ENCODE data around the gene MSX2. TPM values are rescaled to one million over a fixed set of nuclear protein-coding genes. Genes with fewer than 3 reads are reported as not detected.

Gene MSX2
- total and polyA plus RNA-seq, 2 donors (not counting 1 experiment from before 2014, with no cell fraction given) = not detected

DNA sequence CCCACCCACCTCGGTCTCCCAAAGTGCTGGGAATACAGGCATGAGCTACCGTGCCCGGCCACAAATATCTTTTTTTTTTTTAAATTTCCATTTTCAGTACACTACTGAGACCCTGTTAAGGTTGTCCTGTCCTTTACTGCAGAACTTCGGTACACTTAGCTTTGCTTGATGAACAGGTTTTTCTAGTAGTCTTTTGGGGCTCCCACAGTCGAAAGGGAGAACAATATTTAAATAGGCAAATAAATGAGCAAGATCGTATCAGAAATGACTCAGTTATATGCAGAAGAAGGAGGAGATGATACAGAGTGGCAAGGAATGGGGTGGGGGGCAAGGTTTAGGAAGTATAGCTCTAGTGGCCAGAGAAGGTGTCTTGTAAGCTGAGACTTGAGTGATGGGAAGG lies 52.7 kb downstream of the MSX2 start:
- CTCF ChIA-PET = no interaction called here
- H3K27me3 ChIP-seq (replicated peaks in 1 of 4; ENCODE audit: control extremely low read depth in 1 of 4, control insufficient read depth in 3 of 4, insufficient read depth in 4 of 4, low read length in 3 of 4) = no peaks in the 10 kb centered on the region
- no peak for ATAC-seq (ENCODE audit: low read depth)

DNA sequence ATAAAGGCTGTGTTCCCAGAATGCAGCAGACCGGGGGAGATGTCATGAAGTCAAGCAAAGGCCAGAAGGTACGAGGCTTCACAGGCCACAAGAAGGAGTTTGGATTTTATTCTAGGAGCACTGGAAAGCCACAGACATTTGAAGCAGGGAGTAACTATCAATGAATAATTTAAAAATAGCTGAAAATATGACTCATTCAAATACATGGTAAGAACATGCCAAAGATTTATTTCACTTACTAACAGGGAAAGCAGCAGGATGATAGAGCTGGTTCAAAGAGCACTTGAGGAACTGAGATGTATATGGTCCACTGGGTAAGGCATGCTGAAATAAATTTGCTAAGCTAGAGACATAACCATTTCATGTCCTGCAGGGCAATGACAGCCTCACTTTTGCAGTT lies 53.2 kb downstream of the MSX2 start:
- WGBS (ENCODE audit: insufficient coverage) = 100% methylated on average over 1 of the region's 2 CpGs
- no peaks in the 10 kb centered on the region for H3K27me3 ChIP-seq (replicated peaks in 1 of 4; ENCODE audit: control extremely low read depth in 1 of 4, control insufficient read depth in 3 of 4, insufficient read depth in 4 of 4, low read length in 3 of 4)
- DNase-seq (no peak), ATAC-seq (ENCODE audit: low read depth) (no peak)
- no peak overlapping the region for H2AFZ ChIP-seq (ENCODE audit: insufficient read depth, low read depth, low read length, poor library complexity, severe bottlenecking)
- H3K9me3 ChIP-seq (ENCODE audit: control extremely low read depth in 1 of 3, control insufficient read depth in 2 of 3, insufficient read depth in 1 of 3, low read length in 2 of 3) = peaks cover 0 to 3% (median 0%) of the 10 kb centered on the region in 3 donors
- peaks cover 9% of the 10 kb centered on the region for H3K9me3 Mint-ChIP-seq (ENCODE audit: insufficient read depth)
- no peaks in the 10 kb centered on the region for H4K20me1 ChIP-seq (ENCODE audit: control insufficient read depth, insufficient read depth, low read length, poor library complexity, severe bottlenecking)
- H3K4me1 Mint-ChIP-seq = no peaks in the 10 kb centered on the region
- H3K4me2 ChIP-seq (replicated peaks; ENCODE audit: low read depth, low read length, poor library complexity, severe bottlenecking) = no peak overlapping the region
- no peak overlapping the region for H3K27ac Mint-ChIP-seq
- intact Hi-C loops (cut with micrococcal nuclease) = no loop called here
- ChIA-PET POLR2A (no interaction called here), CTCF (no interaction called here)
- no peak overlapping the region for H3K9ac ChIP-seq (ENCODE audit: low read length)
- no peak overlapping the region for H3K4me3 ChIP-seq (ENCODE audit: control extremely low read depth in 1 of 5, extremely low read depth in 1 of 5, insufficient read depth in 1 of 5, low read depth in 2 of 5, low read length in 4 of 5)
- TF ChIP-seq, protein P1, sequence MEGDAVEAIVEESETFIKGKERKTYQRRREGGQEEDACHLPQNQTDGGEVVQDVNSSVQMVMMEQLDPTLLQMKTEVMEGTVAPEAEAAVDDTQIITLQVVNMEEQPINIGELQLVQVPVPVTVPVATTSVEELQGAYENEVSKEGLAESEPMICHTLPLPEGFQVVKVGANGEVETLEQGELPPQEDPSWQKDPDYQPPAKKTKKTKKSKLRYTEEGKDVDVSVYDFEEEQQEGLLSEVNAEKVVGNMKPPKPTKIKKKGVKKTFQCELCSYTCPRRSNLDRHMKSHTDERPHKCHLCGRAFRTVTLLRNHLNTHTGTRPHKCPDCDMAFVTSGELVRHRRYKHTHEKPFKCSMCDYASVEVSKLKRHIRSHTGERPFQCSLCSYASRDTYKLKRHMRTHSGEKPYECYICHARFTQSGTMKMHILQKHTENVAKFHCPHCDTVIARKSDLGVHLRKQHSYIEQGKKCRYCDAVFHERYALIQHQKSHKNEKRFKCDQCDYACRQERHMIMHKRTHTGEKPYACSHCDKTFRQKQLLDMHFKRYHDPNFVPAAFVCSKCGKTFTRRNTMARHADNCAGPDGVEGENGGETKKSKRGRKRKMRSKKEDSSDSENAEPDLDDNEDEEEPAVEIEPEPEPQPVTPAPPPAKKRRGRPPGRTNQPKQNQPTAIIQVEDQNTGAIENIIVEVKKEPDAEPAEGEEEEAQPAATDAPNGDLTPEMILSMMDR (IDR thresholded peaks at IDR 0.05) = no peak
- no peak for TF ChIP-seq EZH2 (IDR thresholded peaks at IDR 0.05; ENCODE audit: borderline replicate concordance, insufficient read depth, low read depth, low read length, poor library complexity, severe bottlenecking)
- no peaks in the 10 kb centered on the region for H3K36me3 ChIP-seq (replicated peaks in 1 of 2; ENCODE audit: control extremely low read depth in 1 of 2, control insufficient read depth in 1 of 2, extremely low read depth in 1 of 2, insufficient read depth in 2 of 2, low read length in 1 of 2)
- H3K79me2 ChIP-seq (ENCODE audit: control insufficient read depth, insufficient read depth, low read length) = no peaks in the 10 kb centered on the region
- H3K4me1 ChIP-seq (ENCODE audit: control insufficient read depth in 2 of 2, insufficient read depth in 2 of 2, low read length in 2 of 2) = no peaks in the 10 kb centered on the region
- H3K27me3 Mint-ChIP-seq = peaks cover 4% of the 10 kb centered on the region
- H3K27ac ChIP-seq (ENCODE audit: low read length in 2 of 2) = no peak overlapping the region
- no peak overlapping the region for H3K4me3 Mint-ChIP-seq

More for the DNA sequence above, 52.7 kb downstream of the MSX2 start:
- Mint-ChIP-seq H3K9me3 (ENCODE audit: insufficient read depth) (peaks cover 11% of the 10 kb centered on the region), H3K4me1 (no peaks in the 10 kb centered on the region), H3K4me3 (no peak overlapping the region), H3K27ac (no peak overlapping the region), H3K27me3 (peaks cover 4% of the 10 kb centered on the region)
- TF ChIP-seq, protein P1 (IDR thresholded peaks at IDR 0.05) = no peak
- TF ChIP-seq EZH2 (IDR thresholded peaks at IDR 0.05; ENCODE audit: borderline replicate concordance, insufficient read depth, low read depth, low read length, poor library complexity, severe bottlenecking) = no peak
- Histone ChIP-seq H2AFZ (ENCODE audit: insufficient read depth, low read depth, low read length, poor library complexity, severe bottlenecking) (no peak overlapping the region), H3K9me3 (ENCODE audit: control extremely low read depth in 1 of 3, control insufficient read depth in 2 of 3, insufficient read depth in 1 of 3, low read length in 2 of 3) (peaks cover 0 to 6% (median 0%) of the 10 kb centered on the region in 3 donors), H3K27ac (ENCODE audit: low read length in 2 of 2) (no peak overlapping the region), H3K4me3 (ENCODE audit: control extremely low read depth in 1 of 5, extremely low read depth in 1 of 5, insufficient read depth in 1 of 5, low read depth in 2 of 5, low read length in 4 of 5) (no peak overlapping the region), H3K4me2 (replicated peaks; ENCODE audit: low read depth, low read length, poor library complexity, severe bottlenecking) (no peak overlapping the region), H3K4me1 (ENCODE audit: control insufficient read depth in 2 of 2, insufficient read depth in 2 of 2, low read length in 2 of 2) (no peaks in the 10 kb centered on the region), H4K20me1 (ENCODE audit: control insufficient read depth, insufficient read depth, low read length, poor library complexity, severe bottlenecking) (no peaks in the 10 kb centered on the region), H3K36me3 (replicated peaks in 1 of 2; ENCODE audit: control extremely low read depth in 1 of 2, control insufficient read depth in 1 of 2, extremely low read depth in 1 of 2, insufficient read depth in 2 of 2, low read length in 1 of 2) (no peaks in the 10 kb centered on the region), H3K79me2 (ENCODE audit: control insufficient read depth, insufficient read depth, low read length) (no peaks in the 10 kb centered on the region), H3K9ac (ENCODE audit: low read length) (no peak overlapping the region)
- POLR2A ChIA-PET = no interaction called here
- WGBS (ENCODE audit: insufficient coverage) = 70% methylated on average over 4 of the region's 6 CpGs
- intact Hi-C loops (cut with micrococcal nuclease) = no loop called here
- no peak for DNase-seq

Small RNA genes within 50 kb of the gene (small RNA-seq; reads per million reads assigned to genes)
- gene MIR4634 (ENCODE audit: insufficient read length, low read depth, low replicate concordance) = not detected
